GM12878 (cell line): ENCODE results near the gene NAT10. TPM values are rescaled to one million over a fixed set of nuclear protein-coding genes. Genes with fewer than 3 reads are reported as not detected.

Source experiments
- ATAC-seq: fragments of 200-7000 bp; cut with Tn5 transposase; 3 replicates; pipeline ENCODE4 v1.9.1; 2020; ENCODE audit warnings: mild to moderate bottlenecking, moderate library complexity
- BruUV-seq: library from RNA; stranded (reverse); fragments of 400-500 nt; replicated peaks from 2 replicates; lab custom pipeline; 2021; lab: Mats Ljungman, UMichigan
- CTCF ChIA-PET: fragments of 300-600 bp; sonication (Branson Sonifier 250); formaldehyde crosslinking; extraction: SDS; loops from one replicate; lab custom pipeline; 2021; ENCODE audit warnings: inconsistent platforms; lab: Yijun Ruan, JAX
- POLR2A ChIA-PET: fragments of 350-600 bp; formaldehyde crosslinking; extraction: SDS; loops from one replicate; lab custom pipeline; 2021; ENCODE audit warnings: inconsistent platforms; lab: Charles Lee
- RAD21 ChIA-PET: fragments of 300-600 bp; sonication (Branson Sonifier 250); formaldehyde crosslinking; loops from one replicate; lab custom pipeline; 2023; ENCODE audit warnings: antibody characterized with exemption; ENCODE audit not compliant: unreplicated experiment; lab: Charles Lee
- SMC1A ChIA-PET: fragments of 300-600 bp; sonication (Branson Sonifier 250); formaldehyde crosslinking; loops from one replicate; lab custom pipeline; 2023; ENCODE audit not compliant: unreplicated experiment, uncharacterized antibody; lab: Charles Lee
- DNase-seq: peaks from one replicate; pipeline ENCODE4 v3.0.0-alpha.2; 2011; ENCODE audit warnings: low read depth, low spot score
- FAIRE-seq: peaks from 3 replicates; lab custom pipeline; 2011; peaks lifted over from hg19 to GRCh38; lab: Jason Lieb, UNC
- H2AFZ ChIP-seq: 2 replicates; pipeline ENCODE4 v1.6.0; 2011; ENCODE audit warnings: low read depth, low read length, control low read depth; ENCODE audit not compliant: control insufficient read depth
- H3K27ac ChIP-seq: 2 replicates; pipeline ENCODE4 v1.5.1; 2011; ENCODE audit warnings: control low read depth; ENCODE audit not compliant: control insufficient read depth, insufficient read depth
- H3K27me3 ChIP-seq, 2 experiments: replicated peaks in 1 of 2; 2 replicates each; pipeline versions ENCODE4 v1.6.0 to v1.6.1; 2011; ENCODE audit warnings: low read length in 1 of 2; ENCODE audit not compliant: control insufficient read depth in 2 of 2, insufficient read depth in 2 of 2
- H3K36me3 ChIP-seq, 2 experiments: 2 replicates each; pipeline ENCODE4 v1.5.1; 2011; ENCODE audit warnings: low read length in 1 of 2; ENCODE audit not compliant: control insufficient read depth in 2 of 2, insufficient read depth in 2 of 2
- H3K4me1 ChIP-seq: 2 replicates; pipeline ENCODE4 v1.6.1; 2011; ENCODE audit warnings: mild to moderate bottlenecking, low read length, moderate library complexity, mixed read lengths; ENCODE audit not compliant: control insufficient read depth, insufficient read depth
- H3K4me2 ChIP-seq: 2 replicates; pipeline ENCODE4 v1.6.0; 2011; ENCODE audit warnings: control low read depth; ENCODE audit not compliant: control insufficient read depth, insufficient read depth
- H3K4me3 ChIP-seq: fragments of 200-600 bp; sonication (generic); 2 replicates; pipeline ENCODE4 v1.5.1; 2016
- H3K79me2 ChIP-seq: 2 replicates; pipeline ENCODE4 v1.6.0; 2011; ENCODE audit warnings: low read length; ENCODE audit not compliant: control insufficient read depth, insufficient read depth
- H3K9ac ChIP-seq: 2 replicates; pipeline ENCODE4 v1.8.0; 2011; ENCODE audit warnings: low read length, control low read depth, mixed read lengths; ENCODE audit not compliant: control insufficient read depth, insufficient read depth
- H3K9me3 ChIP-seq: replicated peaks from 3 replicates; pipeline ENCODE4 v1.5.1; 2011; ENCODE audit warnings: mild to moderate bottlenecking, low read length; ENCODE audit not compliant: control insufficient read depth, insufficient read depth
- H4K20me1 ChIP-seq: 2 replicates; pipeline ENCODE4 v1.6.0; 2011; ENCODE audit not compliant: control insufficient read depth, insufficient read depth
- ATF7 ChIP-seq: fragments of 450-650 bp; IDR thresholded peaks from 2 replicates; pipeline ENCODE4 v1.6.1; 2016; ENCODE audit warnings: low read depth, mild to moderate bottlenecking
- BACH1 ChIP-seq: fragments of 450-650 bp; IDR thresholded peaks from 2 replicates; pipeline ENCODE4 v1.6.1; 2017; ENCODE audit warnings: mild to moderate bottlenecking, borderline replicate concordance
- CHD4 ChIP-seq: fragments of 200-600 bp; sonication (generic); IDR thresholded peaks from 2 replicates; pipeline ENCODE4 v1.6.1; 2016; ENCODE audit warnings: mild to moderate bottlenecking
- CREB1 ChIP-seq: IDR thresholded peaks from 2 replicates; pipeline ENCODE4 v1.6.1; 2012; ENCODE audit warnings: low read depth, mild to moderate bottlenecking, inconsistent platforms
- FOXM1 ChIP-seq: IDR thresholded peaks from 2 replicates; pipeline ENCODE4 v1.6.1; 2012; ENCODE audit warnings: low read depth, mild to moderate bottlenecking, inconsistent platforms, low read length, moderate library complexity
- GATAD2B ChIP-seq: fragments of 450-650 bp; conservative IDR thresholded peaks from 2 replicates; pipeline ENCODE4 v1.6.1; 2017; ENCODE audit warnings: low read depth, mild to moderate bottlenecking, moderate library complexity
- KAT2A ChIP-seq: conservative IDR thresholded peaks from 2 replicates; pipeline ENCODE4 v1.6.1; 2011; ENCODE audit warnings: low read depth, low read length; ENCODE audit not compliant: control insufficient read depth
- NFYB ChIP-seq: IDR thresholded peaks from 2 replicates; pipeline ENCODE4 v1.6.1; 2011; ENCODE audit warnings: low read depth, mild to moderate bottlenecking, low read length, improper control_type of control experiment, moderate library complexity; ENCODE audit not compliant: insufficient read depth
- SMC3 ChIP-seq: IDR thresholded peaks from 2 replicates; pipeline ENCODE4 v1.6.1; 2011; ENCODE audit warnings: low read length, improper control_type of control experiment, borderline replicate concordance
- SRF ChIP-seq, 2 experiments: IDR thresholded peaks; 2 replicates each; pipeline ENCODE4 v1.6.1; 2011; ENCODE audit warnings: low read depth in 2 of 2, low read length in 2 of 2, mild to moderate bottlenecking in 1 of 2, moderate library complexity in 1 of 2
- ZNF217 ChIP-seq: fragments of 450-650 bp; IDR thresholded peaks from 2 replicates; pipeline ENCODE4 v1.6.1; 2017; ENCODE audit warnings: antibody characterized with exemption, mild to moderate bottlenecking
- WGBS: methylation state at CpG from one replicate; pipeline ENCODE4 v1.1.6; 2016; ENCODE audit warnings: low lambda C conversion rate; ENCODE audit not compliant: insufficient replicate concordance, insufficient coverage; ENCODE audit errors: missing lambda C conversion rate; 5-methylcytosine and 5-hydroxymethylcytosine counted together
- in situ Hi-C: fragments of 300-500 bp; cut with MboI; formaldehyde crosslinking; loops from 9 replicates; pipeline ENCODE4 v1.14.3; 2018; ENCODE audit warnings: mixed read lengths
- intact Hi-C: fragments of 100-400 bp; cut with micrococcal nuclease; formaldehyde crosslinking; loops from one replicate; pipeline ENCODE4 v1.14.2; 2022; ENCODE audit not compliant: unreplicated experiment
- polyA plus RNA-seq, 11 experiments: library from polyadenylated mRNA; depleted of rRNA in 4 of 11; unstranded in 6 of 11; stranded (reverse) in 5 of 11; fragments of >200 nt; fragmentation: Nextera tagmentation in 4 of 11; fragmentation: Illumina TruSeq in 1 of 11; extraction: Ambion mirVana in 4 of 11; extraction: Trizol in 1 of 11; gene quantifications; 1 replicate in 1 of 11; 2 replicates in 10 of 11; pipeline versions ENCODE4 v1.2.1 to v1.2.3, GENCODE V29; 2011 to 2016; ENCODE audit warnings: inconsistent platforms in 2 of 11, missing spikeins in 2 of 11, low read depth in 1 of 11
- total RNA-seq, 4 experiments: library from RNA; depleted of rRNA in 3 of 4; stranded (reverse); fragments of >200 nt in 3 of 4; fragmentation: Illumina TruSeq in 1 of 4; extraction: Trizol in 1 of 4; gene quantifications; 2 replicates each; pipeline versions ENCODE4 v1.2.1 to v1.2.3, GENCODE V29; 2013 to 2021
- TF ChIP-seq, protein P1 (sequence below): fragments of 450-650 bp; formaldehyde crosslinking; IDR thresholded peaks from 2 replicates; pipeline ENCODE4 v1.4.0; 2022; ENCODE audit warnings: mild to moderate bottlenecking, moderate library complexity
- TF ChIP-seq, protein P2 (sequence below): fragments of 450-650 bp; IDR thresholded peaks from 2 replicates; pipeline ENCODE4 v1.6.1; 2016; ENCODE audit warnings: mild to moderate bottlenecking
- TF ChIP-seq, protein P3 (sequence below): IDR thresholded peaks from 2 replicates; pipeline ENCODE4 v1.6.1; 2011; ENCODE audit warnings: low read depth, mild to moderate bottlenecking, low read length, moderate library complexity, borderline replicate concordance; ENCODE audit errors: extremely low read depth
- TF ChIP-seq, protein P4 (sequence below): fragments of 450-650 bp; IDR thresholded peaks from 2 replicates; pipeline ENCODE4 v1.6.1; 2018; ENCODE audit warnings: mild to moderate bottlenecking, low read depth, moderate library complexity; ENCODE audit not compliant: partially characterized antibody

Gene NAT10
- total and polyA plus RNA-seq, 10 of the 15 experiments (the other 5 are each of a cell fraction or from before 2014, with no cell fraction given) = 45.1 to 95.5 (median 72.8) TPM

DNA sequence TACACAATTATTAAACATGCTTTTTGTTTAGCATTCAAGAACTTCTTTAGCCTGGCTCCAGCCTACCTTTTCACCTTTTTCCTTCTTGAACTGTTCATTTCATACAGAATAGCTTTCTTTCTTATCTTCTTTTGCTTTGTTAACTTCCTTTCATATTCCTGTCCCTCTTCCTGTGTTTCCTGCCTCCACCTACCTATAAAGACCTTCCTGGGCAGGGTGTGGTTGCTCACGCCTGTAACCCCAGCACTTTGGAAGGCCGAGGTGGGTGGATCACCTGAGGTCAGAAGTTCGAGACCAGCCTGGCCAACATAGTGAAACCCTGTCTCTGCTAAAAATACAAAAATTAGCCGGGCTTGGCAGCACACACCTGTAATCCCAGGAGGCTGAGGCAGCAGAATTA is 31.0 kb upstream of the NAT10 start:
- in situ Hi-C loops (no loop called here), intact Hi-C loops (no loop called here)
- 10% methylated on average over 4 of the region's 4 CpGs for WGBS
- DNase-seq (no peak), ATAC-seq (no peak), FAIRE-seq (no peak)
- Histone ChIP-seq H4K20me1 (no peaks in the 10 kb centered on the region), H3K9ac (no peak overlapping the region), H3K9me3 (no peaks in the 10 kb centered on the region), H3K36me3 (peaks cover 12 to 33% of the 10 kb centered on the region in 2 experiments), H3K27me3 (no peaks in the 10 kb centered on the region), H3K4me3 (no peak overlapping the region), H3K79me2 (peaks cover 28% of the 10 kb centered on the region), H3K27ac (no peak overlapping the region), H2AFZ (no peak overlapping the region), H3K4me2 (no peak overlapping the region), H3K4me1 (no peaks in the 10 kb centered on the region)
- ChIA-PET POLR2A (interaction anchor here (1.4 kb wide), 1 partner anchor 11 kb away, joined by 3 read pairs; no protein-coding TSS in a partner anchor), RAD21 (no interaction called here), CTCF (interaction anchor here (1.0 to 1.9 kb wide), 5 partner anchors 9 to 78 kb away, joined by 3 to 5 read pairs (median 3); no protein-coding TSS in a partner anchor), SMC1A (interaction anchor here (0.9 to 3.4 kb wide), 5 partner anchors 10 to 224 kb away, joined by 3 to 15 read pairs (median 4); no protein-coding TSS in a partner anchor)
- TF ChIP-seq, protein P1, sequence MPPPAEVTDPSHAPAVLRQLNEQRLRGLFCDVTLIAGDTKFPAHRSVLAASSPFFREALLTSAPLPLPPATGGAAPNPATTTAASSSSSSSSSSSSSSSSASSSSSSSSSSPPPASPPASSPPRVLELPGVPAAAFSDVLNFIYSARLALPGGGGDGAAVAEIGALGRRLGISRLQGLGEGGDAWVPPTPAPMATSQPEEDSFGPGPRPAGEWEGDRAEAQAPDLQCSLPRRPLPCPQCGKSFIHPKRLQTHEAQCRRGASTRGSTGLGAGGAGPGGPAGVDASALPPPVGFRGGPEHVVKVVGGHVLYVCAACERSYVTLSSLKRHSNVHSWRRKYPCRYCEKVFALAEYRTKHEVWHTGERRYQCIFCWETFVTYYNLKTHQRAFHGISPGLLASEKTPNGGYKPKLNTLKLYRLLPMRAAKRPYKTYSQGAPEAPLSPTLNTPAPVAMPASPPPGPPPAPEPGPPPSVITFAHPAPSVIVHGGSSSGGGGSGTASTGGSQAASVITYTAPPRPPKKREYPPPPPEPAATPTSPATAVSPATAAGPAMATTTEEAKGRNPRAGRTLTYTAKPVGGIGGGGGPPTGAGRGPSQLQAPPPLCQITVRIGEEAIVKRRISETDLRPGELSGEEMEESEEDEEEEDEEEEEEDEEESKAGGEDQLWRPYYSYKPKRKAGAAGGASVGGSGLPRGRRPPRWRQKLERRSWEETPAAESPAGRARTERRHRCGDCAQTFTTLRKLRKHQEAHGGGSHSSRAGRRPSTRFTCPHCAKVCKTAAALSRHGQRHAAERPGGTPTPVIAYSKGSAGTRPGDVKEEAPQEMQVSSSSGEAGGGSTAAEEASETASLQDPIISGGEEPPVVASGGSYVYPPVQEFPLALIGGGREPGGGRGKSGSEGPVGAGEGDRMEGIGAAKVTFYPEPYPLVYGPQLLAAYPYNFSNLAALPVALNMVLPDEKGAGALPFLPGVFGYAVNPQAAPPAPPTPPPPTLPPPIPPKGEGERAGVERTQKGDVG = no peak
- TF ChIP-seq ZNF217 (no peak), BACH1 (no peak), FOXM1 (no peak), GATAD2B (no peak), ATF7 (no peak), SMC3 (no peak), KAT2A (no peak), SRF (IDR thresholded peaks at IDR 0.05; ENCODE audit: low read depth in 2 of 2, low read length in 2 of 2) (no peak), CHD4 (no peak), NFYB (no peak), CREB1 (no peak)
- TF ChIP-seq, protein P2, sequence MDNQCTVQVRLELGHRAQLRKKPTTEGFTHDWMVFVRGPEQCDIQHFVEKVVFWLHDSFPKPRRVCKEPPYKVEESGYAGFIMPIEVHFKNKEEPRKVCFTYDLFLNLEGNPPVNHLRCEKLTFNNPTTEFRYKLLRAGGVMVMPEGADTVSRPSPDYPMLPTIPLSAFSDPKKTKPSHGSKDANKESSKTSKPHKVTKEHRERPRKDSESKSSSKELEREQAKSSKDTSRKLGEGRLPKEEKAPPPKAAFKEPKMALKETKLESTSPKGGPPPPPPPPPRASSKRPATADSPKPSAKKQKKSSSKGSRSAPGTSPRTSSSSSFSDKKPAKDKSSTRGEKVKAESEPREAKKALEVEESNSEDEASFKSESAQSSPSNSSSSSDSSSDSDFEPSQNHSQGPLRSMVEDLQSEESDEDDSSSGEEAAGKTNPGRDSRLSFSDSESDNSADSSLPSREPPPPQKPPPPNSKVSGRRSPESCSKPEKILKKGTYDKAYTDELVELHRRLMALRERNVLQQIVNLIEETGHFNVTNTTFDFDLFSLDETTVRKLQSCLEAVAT = no peak
- TF ChIP-seq, protein P3, sequence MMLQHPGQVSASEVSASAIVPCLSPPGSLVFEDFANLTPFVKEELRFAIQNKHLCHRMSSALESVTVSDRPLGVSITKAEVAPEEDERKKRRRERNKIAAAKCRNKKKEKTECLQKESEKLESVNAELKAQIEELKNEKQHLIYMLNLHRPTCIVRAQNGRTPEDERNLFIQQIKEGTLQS = no peak
- TF ChIP-seq, protein P4, sequence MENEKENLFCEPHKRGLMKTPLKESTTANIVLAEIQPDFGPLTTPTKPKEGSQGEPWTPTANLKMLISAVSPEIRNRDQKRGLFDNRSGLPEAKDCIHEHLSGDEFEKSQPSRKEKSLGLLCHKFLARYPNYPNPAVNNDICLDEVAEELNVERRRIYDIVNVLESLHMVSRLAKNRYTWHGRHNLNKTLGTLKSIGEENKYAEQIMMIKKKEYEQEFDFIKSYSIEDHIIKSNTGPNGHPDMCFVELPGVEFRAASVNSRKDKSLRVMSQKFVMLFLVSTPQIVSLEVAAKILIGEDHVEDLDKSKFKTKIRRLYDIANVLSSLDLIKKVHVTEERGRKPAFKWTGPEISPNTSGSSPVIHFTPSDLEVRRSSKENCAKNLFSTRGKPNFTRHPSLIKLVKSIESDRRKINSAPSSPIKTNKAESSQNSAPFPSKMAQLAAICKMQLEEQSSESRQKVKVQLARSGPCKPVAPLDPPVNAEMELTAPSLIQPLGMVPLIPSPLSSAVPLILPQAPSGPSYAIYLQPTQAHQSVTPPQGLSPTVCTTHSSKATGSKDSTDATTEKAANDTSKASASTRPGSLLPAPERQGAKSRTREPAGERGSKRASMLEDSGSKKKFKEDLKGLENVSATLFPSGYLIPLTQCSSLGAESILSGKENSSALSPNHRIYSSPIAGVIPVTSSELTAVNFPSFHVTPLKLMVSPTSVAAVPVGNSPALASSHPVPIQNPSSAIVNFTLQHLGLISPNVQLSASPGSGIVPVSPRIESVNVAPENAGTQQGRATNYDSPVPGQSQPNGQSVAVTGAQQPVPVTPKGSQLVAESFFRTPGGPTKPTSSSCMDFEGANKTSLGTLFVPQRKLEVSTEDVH = no peak
- no TSS peak for BruUV-seq
